Common myeloid progenitor, CD34-positive (primary cell): ENCODE measurements around the gene GNB1L.

Experiments
- CTCF ChIA-PET: fragments of 350-600 bp; sonication (Branson Sonifier 250); formaldehyde crosslinking; loops from one replicate; lab custom pipeline; 2021; ENCODE audit warnings: antibody characterized with exemption; lab: Charles Lee
- POLR2A ChIA-PET: fragments of 350-600 bp; sonication (Branson Sonifier 250); formaldehyde crosslinking; loops from one replicate; lab custom pipeline; 2021; ENCODE audit warnings: antibody characterized with exemption; lab: Charles Lee
- DNase-seq, 3 donors: peaks; one replicate each; pipeline versions ENCODE4 v3.0.0 to v3.0.0-alpha.2; 2013
- H3K27ac ChIP-seq, 2 experiments: 1 replicate in 1 of 2; 2 replicates in 1 of 2; pipeline ENCODE4 v1.7.0; 2013; ENCODE audit warnings: inconsistent platforms in 2 of 2, low read length in 2 of 2, mild to moderate bottlenecking in 2 of 2, low read depth in 1 of 2, moderate library complexity in 1 of 2; ENCODE audit not compliant: severe bottlenecking in 2 of 2, insufficient read depth in 1 of 2, poor library complexity in 1 of 2
- H3K27me3 ChIP-seq, 5 experiments: replicated peaks in 2 of 5; 1 replicate in 3 of 5; 2 replicates in 2 of 5; pipeline versions ENCODE4 v1.6.1 to v1.7.0; 2013; ENCODE audit warnings: low read length in 4 of 5, mild to moderate bottlenecking in 2 of 5, moderate library complexity in 2 of 5, inconsistent platforms in 1 of 5; ENCODE audit not compliant: insufficient read depth in 5 of 5, control insufficient read depth in 4 of 5
- H3K36me3 ChIP-seq, 4 experiments: 1 replicate in 2 of 4; 2 replicates in 2 of 4; pipeline versions ENCODE4 v1.6.1 to v1.7.0; 2013; ENCODE audit warnings: low read length in 3 of 4, control low read depth in 1 of 4, mild to moderate bottlenecking in 1 of 4; ENCODE audit not compliant: control insufficient read depth in 4 of 4, insufficient read depth in 4 of 4
- H3K4me1 ChIP-seq, 4 experiments: 1 replicate in 3 of 4; 2 replicates in 1 of 4; pipeline versions ENCODE4 v1.6.1 to v1.7.1; 2013; ENCODE audit warnings: low read length in 3 of 4, mild to moderate bottlenecking in 3 of 4, control low read depth in 1 of 4, inconsistent platforms in 1 of 4, moderate library complexity in 1 of 4; ENCODE audit not compliant: control insufficient read depth in 4 of 4, insufficient read depth in 4 of 4; ENCODE audit errors: control extremely low read depth in 1 of 4
- H3K4me3 ChIP-seq, 7 experiments: 1 replicate in 4 of 7; 2 replicates in 3 of 7; pipeline versions ENCODE4 v1.5.1 to v1.7.0; 2013; ENCODE audit warnings: mild to moderate bottlenecking in 7 of 7, low read length in 6 of 7, moderate library complexity in 6 of 7, inconsistent platforms in 2 of 7, low read depth in 2 of 7, control low read depth in 1 of 7; ENCODE audit not compliant: insufficient read depth in 4 of 7, control insufficient read depth in 1 of 7; ENCODE audit errors: extremely low read depth in 1 of 7
- H3K9me3 ChIP-seq, 5 experiments: 1 replicate in 4 of 5; 2 replicates in 1 of 5; pipeline versions ENCODE4 v1.6.1 to v1.7.1; 2013; ENCODE audit warnings: low read length in 4 of 5, mild to moderate bottlenecking in 2 of 5, inconsistent platforms in 1 of 5, low read depth in 1 of 5, moderate library complexity in 1 of 5; ENCODE audit not compliant: control insufficient read depth in 4 of 5, insufficient read depth in 2 of 5; ENCODE audit errors: control extremely low read depth in 1 of 5
- WGBS: methylation state at CpG from one replicate; pipeline ENCODE4 v1.1.5; 2013; ENCODE audit not compliant: insufficient coverage; 5-methylcytosine and 5-hydroxymethylcytosine counted together

Gene GNB1L

GRCh38 chr22:19851291-19852176 is 3.1 kb downstream of the GNB1L start:
- POLR2A ChIA-PET = no interaction called here
- peaks cover 0 to 4% (median 0%) of the 10 kb centered on the region in 5 experiments for H3K9me3 ChIP-seq
- peaks cover 0 to 33% (median 30%) of the 10 kb centered on the region in 4 experiments for H3K4me1 ChIP-seq
- peak overlapping the region in 1 of 2 experiments; percentile 29 for H3K27ac ChIP-seq
- H3K4me3 ChIP-seq = no peak overlapping the region
- 91% methylated on average over 21 of the region's 21 CpGs for WGBS
- no peaks in the 10 kb centered on the region for H3K27me3 ChIP-seq
- peaks cover 5 to 56% (median 33%) of the 10 kb centered on the region in 4 experiments for H3K36me3 ChIP-seq
- CTCF ChIA-PET = interaction anchor here (1.0 to 1.5 kb wide), 4 partner anchors 14 to 128 kb away, joined by 3 to 4 read pairs (median 4); partner anchors contain the start of gene GP1BB
- DNase-seq = no peak

GRCh38 chr22:19850763-19851109 is 3.9 kb downstream of the GNB1L start:
- peaks cover 0 to 27% (median 25%) of the 10 kb centered on the region in 4 experiments for H3K4me1 ChIP-seq
- H3K4me3 ChIP-seq = no peak overlapping the region
- no peak overlapping the region for H3K27ac ChIP-seq
- ChIA-PET POLR2A (no interaction called here), CTCF (interaction anchor here (1.0 to 1.5 kb wide), 3 partner anchors 46 to 127 kb away, joined by 3 to 4 read pairs (median 3); partner anchors contain the start of gene GP1BB)
- peaks cover 5 to 56% (median 33%) of the 10 kb centered on the region in 4 experiments for H3K36me3 ChIP-seq
- no peak for DNase-seq
- H3K27me3 ChIP-seq = no peaks in the 10 kb centered on the region
- peaks cover 0 to 4% (median 0%) of the 10 kb centered on the region in 5 experiments for H3K9me3 ChIP-seq
- 95% methylated on average over 9 of the region's 9 CpGs for whole genome bisulfite sequencing

GRCh38 chr22:19849835-19850762 is 4.6 kb downstream of the GNB1L start:
- ChIA-PET POLR2A (no interaction called here), CTCF (interaction anchor here (0.7 to 1.5 kb wide), 2 partner anchors 61 to 93 kb away, joined by 4 read pairs; no protein-coding TSS in a partner anchor)
- DNase-seq = no peak
- H3K9me3 ChIP-seq = peaks cover 0 to 4% (median 0%) of the 10 kb centered on the region in 5 experiments
- no peaks in the 10 kb centered on the region for H3K27me3 ChIP-seq
- no peak overlapping the region for H3K27ac ChIP-seq
- peaks cover 0 to 26% (median 21%) of the 10 kb centered on the region in 4 experiments for H3K4me1 ChIP-seq
- H3K36me3 ChIP-seq = peaks cover 5 to 56% (median 33%) of the 10 kb centered on the region in 4 experiments
- 95% methylated on average over 8 of the region's 9 CpGs for WGBS
- no peak overlapping the region for H3K4me3 ChIP-seq

- ChIA-PET POLR2A (no interaction called here), CTCF (no interaction called here)
- H3K4me3 ChIP-seq = no peak overlapping the region
- 90% methylated on average over 7 of the region's 7 CpGs for WGBS
- no peak overlapping the region for H3K27ac ChIP-seq
- H3K27me3 ChIP-seq = no peaks in the 10 kb centered on the region
- H3K9me3 ChIP-seq = peaks cover 0 to 4% (median 0%) of the 10 kb centered on the region in 5 experiments
- DNase-seq = no peak
- peaks cover 5 to 56% (median 33%) of the 10 kb centered on the region in 4 experiments for H3K36me3 ChIP-seq
- H3K4me1 ChIP-seq = peaks cover 0 to 32% (median 29%) of the 10 kb centered on the region in 4 experiments
These were observed 6.1 kb downstream of the GNB1L start for GRCh38 chr22:19848298-19849224.

GRCh38 chr22:19847345-19847632 is 7.4 kb downstream of the GNB1L start:
- Histone ChIP-seq H3K4me1 (peaks cover 0 to 23% (median 22%) of the 10 kb centered on the region in 4 experiments), H3K27ac (no peak overlapping the region), H3K36me3 (peaks cover 5 to 50% (median 30%) of the 10 kb centered on the region in 4 experiments), H3K9me3 (peaks cover 0 to 4% (median 0%) of the 10 kb centered on the region in 5 experiments), H3K27me3 (no peaks in the 10 kb centered on the region), H3K4me3 (no peak overlapping the region)
- DNase-seq = no peak
- ChIA-PET CTCF (no interaction called here), POLR2A (no interaction called here)
- 97% methylated on average over 2 of the region's 2 CpGs for WGBS

- no peak overlapping the region for H3K4me3 ChIP-seq
- no peak for DNase-seq
- no peaks in the 10 kb centered on the region for H3K27me3 ChIP-seq
- ChIA-PET CTCF (no interaction called here), POLR2A (no interaction called here)
- peaks cover 5 to 45% (median 28%) of the 10 kb centered on the region in 4 experiments for H3K36me3 ChIP-seq
- 92% methylated on average over 7 of the region's 9 CpGs for whole genome bisulfite sequencing
- no peak overlapping the region for H3K27ac ChIP-seq
- peaks cover 0 to 4% (median 0%) of the 10 kb centered on the region in 5 experiments for H3K9me3 ChIP-seq
- H3K4me1 ChIP-seq = peaks cover 0 to 23% (median 21%) of the 10 kb centered on the region in 4 experiments
These were observed 7.9 kb downstream of the GNB1L start for GRCh38 chr22:19846620-19847344.
